Measurements from ENCODE around the gene ATRIP.

ATRIP gene

GRCh38 chr3:48410205-48411040, 36.1 kb upstream of the ATRIP start:
- DNase-seq: no peak

- DNase-seq: no peak
Measured at GRCh38 chr3:48411041-48411588, 35.4 kb upstream of the ATRIP start.

DNA sequence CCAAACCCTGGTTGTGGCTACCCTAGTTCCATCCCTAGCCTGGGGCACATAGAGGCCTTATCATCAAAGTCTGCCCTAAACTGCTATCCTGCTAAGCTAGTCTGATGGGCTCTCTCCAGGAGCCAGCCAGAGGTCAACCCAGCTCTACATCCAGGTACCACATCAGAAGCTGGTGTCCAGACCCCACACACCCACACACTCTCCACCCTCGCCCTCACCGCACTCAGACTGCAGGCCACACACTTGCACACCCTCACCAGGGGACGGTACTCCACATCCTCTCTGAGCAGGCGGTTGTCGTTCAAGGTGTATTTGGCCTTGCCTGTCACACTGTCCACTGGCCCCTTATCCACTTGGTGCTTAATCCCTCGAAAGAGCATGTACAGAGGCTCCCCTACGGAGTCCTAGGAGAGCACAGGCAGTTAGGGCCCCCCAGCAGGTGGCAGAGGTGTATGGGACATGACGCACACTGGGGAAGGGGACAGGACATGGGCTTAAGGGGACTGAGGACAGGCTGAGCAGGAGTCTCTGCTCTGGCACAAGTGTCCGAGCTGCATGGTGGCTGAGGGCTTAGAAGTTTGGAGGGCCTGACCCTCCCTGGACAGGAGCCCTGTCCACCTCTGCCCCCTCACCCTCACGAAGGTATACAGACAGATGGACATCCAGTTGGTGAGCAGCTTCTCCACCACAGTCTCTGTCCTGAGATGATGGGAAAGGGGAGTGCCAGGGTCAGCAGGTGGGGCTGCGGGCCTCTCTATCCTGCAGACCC, 34.7 kb upstream of the ATRIP start:
- DNase-seq: no peak

DNA sequence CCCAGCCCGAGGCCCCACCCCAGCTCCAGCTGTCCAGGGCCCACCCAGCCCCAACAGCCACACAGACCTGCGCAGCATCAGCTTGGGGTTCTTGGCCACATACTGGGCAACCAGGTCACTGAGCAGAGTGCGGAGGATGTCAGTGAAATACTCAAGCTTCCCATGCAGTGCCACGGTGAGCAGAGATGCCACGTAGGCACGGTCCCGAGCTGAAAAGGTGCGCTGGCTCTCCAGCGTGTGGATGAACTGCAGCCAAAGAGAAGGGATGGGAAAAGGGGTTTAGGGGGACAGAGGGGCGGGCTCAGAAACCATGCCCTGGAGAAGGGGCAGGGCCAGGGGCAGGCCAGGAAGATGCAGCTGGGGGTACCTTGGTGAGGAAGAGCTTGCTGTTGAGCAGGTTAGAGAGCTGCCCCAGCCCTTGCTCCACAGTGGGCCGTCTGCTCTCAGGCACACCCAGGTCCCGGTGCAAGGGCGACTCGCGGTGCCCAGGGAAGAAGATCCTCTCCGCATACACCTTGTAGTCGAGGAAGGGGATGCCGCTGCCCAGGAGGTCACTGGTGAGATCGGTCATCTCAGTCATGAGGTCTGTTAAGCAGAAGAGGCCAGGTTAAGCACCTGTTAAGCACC, 34.0 kb upstream of the ATRIP start:
- DNase-seq: no peak

GRCh38 chr3:48413086-48413485, 33.5 kb upstream of the ATRIP start:
- DNase-seq: no peak

DNA sequence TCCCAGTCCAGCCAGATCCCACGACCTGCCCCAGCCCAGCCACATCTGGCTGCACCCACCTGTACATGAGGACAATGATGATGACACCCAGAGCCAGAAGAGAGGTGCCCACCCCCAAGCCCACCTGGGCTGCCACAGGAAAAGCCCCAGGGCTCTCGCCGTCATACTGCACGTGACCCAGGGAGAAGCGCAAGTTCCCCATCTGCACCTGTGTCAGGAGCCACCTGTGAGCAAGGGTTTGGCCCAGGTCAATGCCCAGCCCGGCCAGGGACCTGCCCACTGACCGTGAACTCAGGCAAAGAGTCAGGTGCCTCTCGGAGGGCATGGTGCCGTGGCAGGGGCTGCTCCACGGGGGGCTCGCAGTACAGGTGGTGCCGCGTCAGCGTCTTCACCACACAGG, 32.9 kb upstream of the ATRIP start:
- no peak for DNase-seq

DNA sequence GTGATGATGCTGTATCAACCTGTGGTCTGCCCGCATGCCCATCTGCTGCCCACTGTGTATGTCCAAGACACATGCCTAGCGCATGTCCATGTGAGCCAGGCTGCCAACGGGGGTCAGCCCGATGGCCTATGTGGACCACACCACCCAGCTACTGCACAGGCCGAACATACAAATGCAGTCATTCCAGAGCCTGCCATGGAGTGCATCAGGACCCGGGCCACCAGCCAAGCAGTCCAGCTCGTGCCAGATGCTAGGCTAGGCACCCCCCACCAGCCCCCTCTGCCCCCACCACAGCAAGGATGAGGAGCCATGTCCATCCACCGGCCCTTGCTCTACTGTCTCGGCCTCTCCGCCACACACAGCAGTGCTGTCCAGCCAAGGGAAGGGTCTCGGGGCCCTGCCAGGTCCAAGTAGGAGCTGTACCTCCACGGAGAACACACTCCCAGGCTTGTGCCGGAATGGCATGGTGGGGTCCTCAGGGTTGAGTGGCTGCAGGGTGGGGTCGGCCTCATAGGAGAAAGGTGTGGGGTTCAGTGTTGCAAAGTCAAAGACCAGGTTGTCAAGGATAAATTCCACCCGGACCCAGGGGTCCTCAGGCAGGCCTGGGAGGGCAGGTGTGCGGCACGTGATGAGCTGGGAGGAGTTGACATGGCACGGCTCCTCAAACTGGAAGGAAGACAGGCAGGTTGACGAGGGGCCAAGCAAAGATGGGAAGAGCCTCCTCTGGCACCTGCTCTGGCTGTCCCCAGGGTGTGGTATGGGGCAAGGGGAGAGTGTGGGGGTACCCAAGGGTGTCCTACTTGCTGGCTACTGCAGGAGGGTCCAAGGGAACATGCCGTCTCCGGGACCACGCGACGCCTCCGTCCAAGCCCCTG, 31.9 kb upstream of the ATRIP start:
- no peak for DNase-seq

- no peak for DNase-seq
Measured at GRCh38 chr3:48415251-48415953, 31.1 kb upstream of the ATRIP start.

DNA sequence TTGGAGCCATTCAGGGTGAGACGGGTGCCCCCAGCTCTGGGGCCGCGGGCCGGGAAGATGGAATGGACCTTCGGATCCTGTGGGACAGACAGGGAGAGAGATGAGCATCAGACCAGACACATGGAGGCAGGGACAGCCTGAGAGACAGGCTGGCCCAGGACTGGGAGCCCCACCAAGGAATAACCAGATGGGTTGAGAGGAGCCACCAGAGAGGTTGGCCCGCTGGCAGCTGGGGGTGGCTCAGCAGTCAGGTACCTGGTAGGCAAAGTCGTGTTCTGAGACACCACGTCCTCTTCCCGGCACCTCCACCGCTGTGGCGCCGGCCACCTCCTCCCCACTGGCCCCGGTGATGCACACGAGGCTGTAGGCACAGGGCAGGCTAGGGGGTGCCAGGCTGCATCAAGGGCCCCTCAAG, 30.4 kb upstream of the ATRIP start:
- DNase-seq: no peak

- no peak for DNase-seq
Measured at GRCh38 chr3:48416546-48416945, 30.0 kb upstream of the ATRIP start.

DNA sequence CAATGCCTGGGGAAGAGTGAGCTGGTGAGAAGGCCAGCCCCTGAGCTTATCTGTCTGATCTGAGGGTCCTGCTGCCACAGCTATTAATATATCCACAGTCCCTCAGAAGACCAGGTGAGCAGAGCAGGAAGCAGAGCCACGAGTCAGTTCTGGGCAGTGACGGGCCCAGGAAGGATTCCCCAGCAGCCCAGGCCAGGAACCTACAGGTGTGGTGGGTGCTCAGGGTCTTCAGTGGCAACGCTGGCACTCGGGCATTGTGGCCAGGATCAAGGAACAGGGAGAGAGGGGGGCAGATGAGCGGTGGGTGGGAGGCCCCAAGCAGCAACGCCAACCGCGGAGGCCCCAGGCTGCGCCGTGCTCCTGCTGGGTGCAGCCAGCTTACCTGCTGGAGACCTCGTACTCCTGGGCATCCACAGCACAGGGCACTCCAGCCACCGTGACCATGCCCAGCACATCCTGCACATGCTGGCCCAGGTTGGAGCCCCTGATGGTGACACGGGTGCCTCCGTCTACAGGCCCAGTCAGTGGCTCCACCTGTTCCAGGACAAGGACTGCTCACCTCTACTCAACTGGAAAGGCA, 28.9 kb upstream of the ATRIP start:
- DNase-seq: no peak

DNA sequence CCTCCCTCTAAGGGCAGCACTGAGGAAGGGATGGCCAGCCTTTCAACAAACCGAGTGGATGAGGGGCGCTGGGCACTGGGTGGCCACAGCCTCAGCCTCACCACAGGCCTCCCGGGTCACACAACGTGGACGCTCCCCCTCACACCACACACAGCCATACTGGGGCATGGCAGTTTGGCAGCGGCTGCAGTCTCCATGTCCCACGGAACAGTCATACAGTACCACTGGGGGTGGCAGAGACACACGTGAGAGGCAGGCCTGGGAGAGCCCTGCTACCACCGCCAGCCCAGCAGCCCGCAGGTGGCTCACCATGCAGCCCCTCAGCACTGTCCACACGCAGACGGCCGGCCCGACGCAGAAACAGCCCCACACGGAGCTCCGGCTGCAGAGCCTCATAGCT, 28.4 kb upstream of the ATRIP start:
- DNase-seq: no peak

- DNase-seq: no peak
Measured at GRCh38 chr3:48418651-48419050, 27.9 kb upstream of the ATRIP start.

DNA sequence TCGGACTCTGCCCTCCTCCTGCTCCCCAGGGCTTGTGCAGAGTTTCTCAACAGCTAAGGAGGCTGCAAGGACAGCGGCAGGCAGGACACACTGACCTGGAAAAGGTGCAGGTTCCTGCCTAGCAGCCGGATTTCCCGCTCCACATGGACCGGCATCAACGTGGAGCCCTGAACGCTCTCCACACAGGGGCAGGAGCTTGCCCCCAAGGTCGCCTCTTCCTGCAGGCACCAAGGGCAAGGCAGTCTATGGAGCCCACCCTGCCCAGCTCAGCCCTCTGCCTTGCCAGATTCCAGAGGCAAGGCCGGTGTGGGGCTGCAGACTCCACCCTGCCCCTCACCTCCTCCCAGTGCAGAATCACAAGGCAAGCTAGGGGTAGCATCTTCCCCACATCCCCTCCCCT, 27.4 kb upstream of the ATRIP start:
- DNase-seq: no peak

DNA sequence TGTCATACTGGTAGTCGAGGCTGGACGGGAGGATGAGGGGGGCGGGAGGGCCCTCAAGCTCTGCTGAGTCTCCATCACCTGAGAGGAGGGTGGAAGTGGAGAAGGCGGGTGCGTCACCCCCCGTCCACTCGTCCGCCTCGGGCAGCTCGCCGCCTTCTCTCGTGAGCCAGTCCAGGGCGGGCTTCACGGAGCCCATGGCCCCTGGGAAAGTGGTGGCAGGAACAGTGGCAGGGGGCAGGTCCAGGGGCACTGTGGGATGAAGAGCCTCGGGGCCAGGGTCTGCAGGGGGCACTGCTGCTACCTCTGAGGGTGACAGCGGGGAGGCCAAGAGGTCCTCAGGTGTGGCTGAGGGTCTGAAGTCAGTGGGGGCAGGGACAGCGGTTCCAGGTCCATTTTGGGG, 26.9 kb upstream of the ATRIP start:
- no peak for DNase-seq

DNA sequence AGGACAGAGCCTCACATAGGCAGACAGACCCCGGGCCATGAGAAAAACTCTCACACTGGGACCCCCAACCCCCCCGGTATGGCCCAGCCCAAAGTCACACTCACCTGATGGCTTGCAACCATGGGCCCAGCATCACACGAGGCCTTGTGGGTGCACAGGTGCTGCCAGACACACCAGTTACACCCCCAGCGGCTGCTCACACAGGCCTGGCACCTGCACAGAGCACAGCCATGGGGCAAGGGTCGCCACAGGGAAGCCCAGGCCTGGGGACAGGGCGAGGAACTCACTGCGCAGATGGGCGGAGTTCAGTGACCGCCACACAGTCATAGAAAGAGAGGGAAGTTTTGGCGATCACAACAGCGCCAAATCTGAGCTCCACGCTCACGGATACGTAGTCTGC, 26.0 kb upstream of the ATRIP start:
- DNase-seq: no peak

- DNase-seq: no peak
Measured at GRCh38 chr3:48422272-48422671, 24.3 kb upstream of the ATRIP start.

- no peak for DNase-seq
Measured at GRCh38 chr3:48422681-48423080, 23.9 kb upstream of the ATRIP start.

DNA sequence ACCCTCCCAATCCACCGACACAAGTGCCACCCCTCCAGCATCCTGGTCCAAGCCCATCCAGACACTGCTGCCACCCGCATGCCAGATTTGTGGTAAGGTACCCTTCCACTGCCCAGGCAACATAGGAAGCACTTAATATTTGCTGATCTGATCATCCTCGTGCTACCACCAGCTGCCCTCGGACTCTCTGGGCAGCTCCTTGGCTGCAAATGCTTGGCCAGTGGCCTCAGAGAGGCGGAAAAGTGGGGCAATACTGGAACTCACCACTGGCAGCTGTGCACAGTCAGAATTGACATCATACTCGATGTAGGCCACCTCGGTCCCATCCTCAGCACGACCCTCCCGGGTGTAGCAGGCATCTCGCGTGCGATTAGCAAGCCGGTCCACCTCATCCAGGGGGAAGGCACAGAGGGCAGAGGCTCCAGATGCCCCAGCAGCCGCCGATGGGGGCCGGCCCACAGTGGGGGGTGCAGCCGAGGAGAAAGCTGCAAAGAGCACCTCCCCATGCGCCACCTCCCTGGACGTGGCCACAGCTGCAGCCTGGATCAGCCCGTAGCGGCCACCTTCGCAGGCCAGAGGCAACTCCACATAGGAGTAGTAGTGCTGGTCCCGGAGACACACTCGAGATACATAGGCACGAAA, 23.2 kb upstream of the ATRIP start:
- no peak for DNase-seq

DNA sequence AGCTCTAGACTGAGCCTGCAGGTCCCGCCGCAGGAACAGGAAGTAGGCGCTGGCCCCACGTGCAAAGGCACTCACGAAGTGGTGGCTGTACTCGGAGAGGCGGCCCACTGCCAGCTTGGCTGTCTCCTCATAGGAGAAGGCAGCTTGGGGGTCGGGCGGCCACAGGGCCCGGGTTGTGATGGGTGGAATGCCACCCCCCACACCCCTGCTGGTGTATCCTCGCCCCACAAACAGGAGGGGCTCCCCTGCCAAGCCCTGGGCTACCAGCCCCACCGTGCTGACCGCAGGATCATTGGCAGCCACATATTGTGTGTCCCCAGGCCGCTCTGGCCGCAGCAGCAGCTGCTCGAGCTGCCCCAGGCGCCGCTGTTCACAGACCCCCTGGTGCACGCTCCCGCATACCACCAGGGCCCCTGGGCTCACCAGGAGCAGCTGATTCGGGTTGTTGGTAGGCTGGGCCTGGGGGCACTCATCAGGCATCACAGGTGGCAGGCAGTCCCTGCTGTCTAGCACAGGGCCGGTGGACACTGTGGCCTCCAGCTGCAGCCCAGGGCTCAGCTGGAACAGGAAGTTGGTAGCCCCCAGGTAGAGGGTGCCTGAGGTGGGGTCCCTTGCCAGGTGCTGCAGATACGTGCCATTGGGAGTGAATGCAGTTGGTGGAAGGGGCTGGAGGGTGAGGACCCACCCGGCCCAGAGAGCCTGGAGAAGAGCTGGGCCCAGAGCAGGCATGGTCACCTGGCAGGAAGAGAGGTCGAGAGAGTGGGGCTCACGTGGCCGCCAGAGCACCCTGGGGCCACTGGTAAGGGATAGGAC, 22.4 kb upstream of the ATRIP start:
- no peak for DNase-seq

Measured in fibroblast of skin of right quadriceps (primary cell).